ENCODE measurements around the gene THRSP.
"Not testable (repeated sequence)": the region's sequence is repeated elsewhere in the genome, so short reads cannot be mapped to it uniquely, and the experiment has no call there.

The THRSP gene

GRCh38 chr11:78039391-78039918, 24.2 kb upstream of the THRSP start:
- no peaks in the 10 kb centered on the region for H3K9me3 ChIP-seq (ENCODE audit: control insufficient read depth, low read length)
- peaks cover 14% of the 10 kb centered on the region for H3K4me1 ChIP-seq (ENCODE audit: control insufficient read depth, insufficient read depth, low read length, poor library complexity, severe bottlenecking)
- peak overlapping the region; percentile 90 for H3K27ac ChIP-seq (ENCODE audit: low read depth, low read length, severe bottlenecking)
- H3K36me3 ChIP-seq (ENCODE audit: control insufficient read depth, insufficient read depth, low read length): no peaks in the 10 kb centered on the region
- 100% methylated on average over 1 of the region's 4 CpGs; no CpG with 5 or more reads in 1 of the 2 experiments for WGBS, 2 experiments (ENCODE audit: insufficient coverage in 2 of 2)
- H3K4me3 ChIP-seq (ENCODE audit: extremely low read depth, insufficient read depth, low read length, poor library complexity, severe bottlenecking): no peak overlapping the region

DNA sequence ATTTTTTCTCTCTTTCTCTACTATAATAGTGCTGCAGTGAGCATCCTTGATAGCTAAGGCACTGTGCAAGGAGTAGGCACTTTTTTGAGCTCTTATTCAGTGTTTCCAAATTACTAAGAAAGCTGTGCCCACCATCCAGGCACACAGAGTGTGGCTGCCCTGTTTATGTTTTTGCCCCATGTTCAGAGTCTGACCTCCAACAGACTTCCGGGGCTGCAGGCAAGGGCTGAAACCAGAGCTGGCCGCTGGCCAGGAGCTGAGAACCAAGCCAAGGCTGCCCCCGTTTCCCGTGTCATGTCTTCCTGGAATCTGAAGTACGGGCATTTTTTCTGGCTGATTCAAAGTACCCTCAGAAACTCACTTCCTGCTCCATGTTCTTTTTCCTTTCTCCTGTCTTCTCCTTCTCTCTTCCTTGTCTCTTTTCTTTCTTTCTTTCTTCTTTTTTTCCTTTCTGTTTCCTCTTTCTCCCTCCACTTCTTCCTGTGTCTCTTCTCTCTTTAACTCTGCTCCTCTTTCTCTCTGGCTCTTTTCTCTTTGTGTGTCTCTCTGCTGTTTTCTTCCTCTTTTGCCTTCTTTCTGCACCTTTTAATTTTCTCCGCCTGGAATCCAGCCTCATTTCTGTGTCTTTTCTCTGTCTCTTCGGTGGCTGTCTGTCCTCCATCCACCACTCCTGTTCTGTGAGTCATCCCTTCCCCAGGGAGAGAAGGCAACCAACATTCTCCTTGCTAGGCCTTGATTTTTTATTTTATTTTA, 23.6 kb upstream of the THRSP start:
- Histone ChIP-seq H3K4me3 (ENCODE audit: extremely low read depth, insufficient read depth, low read length, poor library complexity, severe bottlenecking) (no peak overlapping the region), H3K36me3 (ENCODE audit: control insufficient read depth, insufficient read depth, low read length) (no peaks in the 10 kb centered on the region), H3K9me3 (ENCODE audit: control insufficient read depth, low read length) (no peaks in the 10 kb centered on the region), H3K27ac (ENCODE audit: low read depth, low read length, severe bottlenecking) (peak overlapping the region; percentile 90), H3K4me1 (ENCODE audit: control insufficient read depth, insufficient read depth, low read length, poor library complexity, severe bottlenecking) (peaks cover 14% of the 10 kb centered on the region)
- 77 to 79% methylated on average over 6 to 7 of the region's 7 CpGs for WGBS, 2 experiments (ENCODE audit: insufficient coverage in 2 of 2)

DNA sequence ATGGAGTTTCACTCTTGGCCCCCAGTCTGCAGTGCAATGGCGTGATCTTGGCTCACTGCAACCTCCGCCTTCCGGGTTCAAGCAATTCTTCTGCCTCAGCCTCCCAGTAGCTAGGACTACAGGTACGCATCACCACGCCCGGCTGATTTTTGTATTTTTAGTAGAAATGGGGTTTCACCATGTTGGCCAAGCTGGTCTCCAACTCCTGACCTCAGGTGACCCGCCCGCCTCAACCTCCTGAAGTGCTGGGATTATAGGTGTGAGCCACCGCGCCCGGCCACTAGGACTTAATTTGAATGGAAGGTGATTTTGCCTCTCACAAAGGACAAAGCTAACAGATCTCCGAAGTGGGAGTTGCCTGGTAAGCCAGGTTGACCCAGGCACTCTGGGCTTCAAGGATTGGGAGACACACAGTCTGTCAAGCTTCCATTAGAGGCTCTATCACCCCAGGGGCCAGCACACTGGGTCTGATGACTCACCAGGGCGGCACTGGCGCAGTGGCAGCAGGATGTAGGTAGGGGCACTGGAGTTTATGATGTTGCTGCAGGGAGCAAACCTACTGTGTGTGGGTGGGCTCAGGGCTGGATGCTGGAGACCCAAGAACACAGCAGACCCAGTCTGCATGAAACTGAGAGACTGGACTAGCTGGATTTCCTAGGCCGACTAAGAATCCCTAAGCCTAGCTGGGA, 22.8 kb upstream of the THRSP start:
- Histone ChIP-seq H3K9me3 (ENCODE audit: control insufficient read depth, low read length) (no peaks in the 10 kb centered on the region), H3K4me3 (ENCODE audit: extremely low read depth, insufficient read depth, low read length, poor library complexity, severe bottlenecking) (no peak overlapping the region), H3K4me1 (ENCODE audit: control insufficient read depth, insufficient read depth, low read length, poor library complexity, severe bottlenecking) (peaks cover 17% of the 10 kb centered on the region), H3K36me3 (ENCODE audit: control insufficient read depth, insufficient read depth, low read length) (no peaks in the 10 kb centered on the region), H3K27ac (ENCODE audit: low read depth, low read length, severe bottlenecking) (no peak overlapping the region)
- 86 to 91% methylated on average over 11 to 12 of the region's 15 CpGs for WGBS, 2 experiments (ENCODE audit: insufficient coverage in 2 of 2)

- H3K36me3 ChIP-seq (ENCODE audit: control insufficient read depth, insufficient read depth, low read length); H3K9me3 ChIP-seq (ENCODE audit: control insufficient read depth, low read length); H3K27ac ChIP-seq (ENCODE audit: low read depth, low read length, severe bottlenecking); H3K4me3 ChIP-seq (ENCODE audit: extremely low read depth, insufficient read depth, low read length, poor library complexity, severe bottlenecking): not testable (repeated sequence)
- H3K4me1 ChIP-seq (ENCODE audit: control insufficient read depth, insufficient read depth, low read length, poor library complexity, severe bottlenecking): peaks cover 19% of the 10 kb centered on the region
- WGBS, 2 experiments (ENCODE audit: insufficient coverage in 2 of 2): 83 to 89% methylated on average over 7 to 8 of the region's 8 CpGs
Observed at GRCh38 chr11:78041380-78041719, 22.3 kb upstream of the THRSP start.

DNA sequence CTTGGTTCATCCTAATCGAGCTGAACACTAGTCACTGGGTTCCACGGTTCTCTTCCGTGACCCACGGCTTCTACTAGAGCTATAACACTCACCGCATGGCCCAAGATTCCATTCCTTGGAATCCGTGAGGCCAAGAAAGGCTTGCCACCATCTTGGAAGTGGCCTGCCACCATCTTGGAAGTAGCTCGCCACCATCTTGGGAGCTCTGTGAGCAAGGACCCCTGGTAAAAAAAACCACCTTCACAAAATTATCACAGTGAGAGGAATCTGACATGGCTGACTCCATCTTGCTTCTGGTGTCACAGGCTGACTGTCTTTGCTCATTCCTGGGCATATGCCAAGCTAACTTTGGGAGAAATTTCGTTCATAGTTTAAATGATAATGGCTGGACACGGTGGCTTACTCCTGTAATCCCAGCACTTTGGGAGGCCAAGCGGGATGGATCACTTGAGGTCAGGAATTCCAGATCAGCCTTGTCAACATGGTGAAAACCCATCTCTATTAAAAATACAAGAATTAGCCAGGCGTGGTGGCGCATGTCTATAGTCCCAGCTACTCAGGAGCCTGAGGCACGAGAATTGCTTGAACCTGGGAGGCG, 21.7 kb upstream of the THRSP start:
- 97% methylated on average over 10 to 14 of the region's 14 CpGs for WGBS, 2 experiments (ENCODE audit: insufficient coverage in 2 of 2)
- no peaks in the 10 kb centered on the region for H3K36me3 ChIP-seq (ENCODE audit: control insufficient read depth, insufficient read depth, low read length)
- no peak overlapping the region for H3K27ac ChIP-seq (ENCODE audit: low read depth, low read length, severe bottlenecking)
- H3K4me3 ChIP-seq (ENCODE audit: extremely low read depth, insufficient read depth, low read length, poor library complexity, severe bottlenecking): no peak overlapping the region
- H3K9me3 ChIP-seq (ENCODE audit: control insufficient read depth, low read length): no peaks in the 10 kb centered on the region
- peaks cover 19% of the 10 kb centered on the region for H3K4me1 ChIP-seq (ENCODE audit: control insufficient read depth, insufficient read depth, low read length, poor library complexity, severe bottlenecking)

- Histone ChIP-seq H3K36me3 (ENCODE audit: control insufficient read depth, insufficient read depth, low read length) (no peaks in the 10 kb centered on the region), H3K27ac (ENCODE audit: low read depth, low read length, severe bottlenecking) (no peak overlapping the region), H3K4me1 (ENCODE audit: control insufficient read depth, insufficient read depth, low read length, poor library complexity, severe bottlenecking) (peaks cover 15% of the 10 kb centered on the region), H3K4me3 (ENCODE audit: extremely low read depth, insufficient read depth, low read length, poor library complexity, severe bottlenecking) (no peak overlapping the region), H3K9me3 (ENCODE audit: control insufficient read depth, low read length) (no peaks in the 10 kb centered on the region)
- WGBS, 2 experiments (ENCODE audit: insufficient coverage in 2 of 2): 95% methylated on average over 4 of the region's 5 CpGs
Observed at GRCh38 chr11:78044706-78045105, 19.0 kb upstream of the THRSP start.

DNA sequence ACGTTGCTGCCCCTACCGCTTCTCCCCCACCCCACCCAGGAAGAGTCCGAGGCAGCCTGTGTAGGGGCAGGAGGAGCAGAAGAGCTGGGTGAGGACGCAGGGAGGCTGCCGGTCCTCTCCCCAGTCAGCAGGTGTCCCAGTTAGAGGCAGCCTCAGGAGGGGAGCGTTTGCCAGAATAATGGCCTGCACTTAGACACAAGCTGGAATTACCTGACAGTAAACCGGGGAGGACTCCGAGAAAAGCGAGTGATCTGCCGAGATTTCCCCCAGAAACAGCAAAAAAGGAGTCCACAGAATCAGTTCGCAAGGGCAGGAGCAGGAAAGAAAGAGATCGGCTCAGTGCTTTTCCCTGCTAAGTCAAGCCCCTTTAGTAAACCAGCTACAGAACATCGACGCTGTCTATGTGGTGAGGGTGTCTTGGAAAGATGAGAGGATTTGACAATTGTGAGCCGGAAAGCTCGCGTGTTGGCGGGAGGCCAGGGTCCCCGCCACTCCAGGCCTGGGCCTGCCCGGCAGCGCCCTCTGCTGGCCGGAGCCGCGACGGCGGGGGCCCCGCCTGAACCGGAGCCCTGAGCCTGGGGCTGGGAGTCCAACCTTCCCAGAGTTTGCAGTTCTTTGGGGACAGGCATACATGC, 17.7 kb upstream of the THRSP start:
- H3K4me3 ChIP-seq (ENCODE audit: extremely low read depth, insufficient read depth, low read length, poor library complexity, severe bottlenecking): no peak overlapping the region
- H3K4me1 ChIP-seq (ENCODE audit: control insufficient read depth, insufficient read depth, low read length, poor library complexity, severe bottlenecking): peaks cover 16% of the 10 kb centered on the region
- no peaks in the 10 kb centered on the region for H3K36me3 ChIP-seq (ENCODE audit: control insufficient read depth, insufficient read depth, low read length)
- 22 to 31% methylated on average over 19 to 22 of the region's 28 CpGs for WGBS, 2 experiments (ENCODE audit: insufficient coverage in 2 of 2)
- no peaks in the 10 kb centered on the region for H3K9me3 ChIP-seq (ENCODE audit: control insufficient read depth, low read length)
- no peak overlapping the region for H3K27ac ChIP-seq (ENCODE audit: low read depth, low read length, severe bottlenecking)

- H3K27ac ChIP-seq (ENCODE audit: low read depth, low read length, severe bottlenecking): no peak overlapping the region
- no peaks in the 10 kb centered on the region for H3K36me3 ChIP-seq (ENCODE audit: control insufficient read depth, insufficient read depth, low read length)
- H3K4me3 ChIP-seq (ENCODE audit: extremely low read depth, insufficient read depth, low read length, poor library complexity, severe bottlenecking): no peak overlapping the region
- H3K4me1 ChIP-seq (ENCODE audit: control insufficient read depth, insufficient read depth, low read length, poor library complexity, severe bottlenecking): peaks cover 20% of the 10 kb centered on the region
- 23 to 25% methylated on average over 6 of the region's 6 CpGs for WGBS, 2 experiments (ENCODE audit: insufficient coverage in 2 of 2)
- no peaks in the 10 kb centered on the region for H3K9me3 ChIP-seq (ENCODE audit: control insufficient read depth, low read length)
Observed at GRCh38 chr11:78046486-78046854, 17.2 kb upstream of the THRSP start.

DNA sequence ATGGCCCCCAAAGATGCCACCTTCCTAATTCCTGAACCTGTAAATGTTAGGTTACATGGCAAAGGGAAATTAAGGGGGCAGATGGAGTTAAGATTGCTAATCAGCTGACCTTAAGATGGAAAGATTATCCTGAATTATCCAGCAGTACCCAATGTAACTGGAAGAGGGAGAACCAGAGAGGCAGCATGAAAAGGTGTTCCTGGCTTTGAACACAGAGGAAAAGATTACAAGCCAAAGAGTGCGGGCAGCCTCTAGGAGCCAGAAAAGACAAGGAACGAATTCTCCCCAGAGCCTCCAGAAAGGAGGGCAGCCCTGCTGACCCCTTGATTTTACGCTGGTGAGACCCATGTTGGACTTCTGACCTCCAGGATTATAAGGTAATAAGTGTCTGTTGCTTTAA, 15.1 kb upstream of the THRSP start:
- Histone ChIP-seq H3K4me3 (ENCODE audit: extremely low read depth, insufficient read depth, low read length, poor library complexity, severe bottlenecking) (no peak overlapping the region), H3K4me1 (ENCODE audit: control insufficient read depth, insufficient read depth, low read length, poor library complexity, severe bottlenecking) (peaks cover 25% of the 10 kb centered on the region), H3K36me3 (ENCODE audit: control insufficient read depth, insufficient read depth, low read length) (no peaks in the 10 kb centered on the region), H3K27ac (ENCODE audit: low read depth, low read length, severe bottlenecking) (no peak overlapping the region), H3K9me3 (ENCODE audit: control insufficient read depth, low read length) (no peaks in the 10 kb centered on the region)
- 77 to 83% methylated on average over 2 to 3 of the region's 3 CpGs for WGBS, 2 experiments (ENCODE audit: insufficient coverage in 2 of 2)

DNA sequence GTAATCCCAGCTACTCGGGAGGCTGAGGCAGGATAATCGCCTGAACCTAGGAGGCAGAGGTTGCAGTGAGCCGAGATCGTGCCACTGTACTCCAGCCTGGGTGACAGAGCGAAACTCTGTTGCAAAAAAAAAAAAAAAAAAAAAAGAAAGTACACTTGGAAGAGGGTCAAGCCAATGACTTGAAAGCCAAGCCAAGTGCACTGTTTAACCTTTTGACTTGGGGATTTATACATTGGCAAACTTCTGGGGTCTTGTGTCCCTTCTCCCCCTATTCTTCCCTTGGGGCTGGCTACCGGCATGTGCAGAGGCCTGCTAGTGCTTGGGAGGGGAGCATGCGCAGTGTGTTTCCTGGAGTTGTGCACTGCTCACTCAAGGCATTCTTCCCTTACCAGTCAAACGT, 14.3 kb upstream of the THRSP start:
- Histone ChIP-seq H3K36me3 (ENCODE audit: control insufficient read depth, insufficient read depth, low read length) (no peaks in the 10 kb centered on the region), H3K9me3 (ENCODE audit: control insufficient read depth, low read length) (no peaks in the 10 kb centered on the region), H3K4me1 (ENCODE audit: control insufficient read depth, insufficient read depth, low read length, poor library complexity, severe bottlenecking) (peaks cover 25% of the 10 kb centered on the region), H3K4me3 (ENCODE audit: extremely low read depth, insufficient read depth, low read length, poor library complexity, severe bottlenecking) (no peak overlapping the region), H3K27ac (ENCODE audit: low read depth, low read length, severe bottlenecking) (no peak overlapping the region)
- WGBS, 2 experiments (ENCODE audit: insufficient coverage in 2 of 2): 96 to 97% methylated on average over 4 to 8 of the region's 8 CpGs

Data from mesodermal cell (in vitro differentiated cells).